Muscle layer of duodenum (tissue), 2 donors: ENCODE measurements around the gene BPI.
"Not testable (repeated sequence)": the region's sequence is repeated elsewhere in the genome, so short reads cannot be mapped to it uniquely, and the experiment has no call there.

Source experiments
- H3K27ac ChIP-seq: one replicate; pipeline ENCODE4 v1.7.0; 2013; ENCODE audit warnings: mild to moderate bottlenecking, low read length
- H3K27me3 ChIP-seq: one replicate; pipeline ENCODE4 v1.7.0; 2013; ENCODE audit warnings: low read depth, mild to moderate bottlenecking, control low read depth, low read length
- H3K36me3 ChIP-seq, 2 donors: one replicate each; pipeline ENCODE4 v1.7.0; 2013; ENCODE audit warnings: low read length in 2 of 2, control low read depth in 1 of 2, mild to moderate bottlenecking in 1 of 2; ENCODE audit not compliant: insufficient read depth in 2 of 2, control insufficient read depth in 1 of 2
- H3K4me1 ChIP-seq, 2 donors: one replicate each; pipeline ENCODE4 v1.7.0; 2013; ENCODE audit warnings: low read length in 2 of 2, mild to moderate bottlenecking in 2 of 2, control low read depth in 1 of 2, moderate library complexity in 1 of 2; ENCODE audit not compliant: insufficient read depth in 2 of 2, control insufficient read depth in 1 of 2
- H3K4me3 ChIP-seq, 2 donors: one replicate each; pipeline ENCODE4 v1.7.0; 2013; ENCODE audit warnings: low read length in 2 of 2, low read depth in 1 of 2, mild to moderate bottlenecking in 1 of 2
- H3K9me3 ChIP-seq, 2 donors: one replicate each; pipeline ENCODE4 v1.7.0; 2013; ENCODE audit warnings: low read length in 2 of 2, control low read depth in 1 of 2, mild to moderate bottlenecking in 1 of 2; ENCODE audit not compliant: control insufficient read depth in 1 of 2
- donor health status: healthy.

The BPI gene

GRCh38 chr20:38338849-38339520 is 35.0 kb downstream of the BPI start:
- no peaks in the 10 kb centered on the region for H3K36me3 ChIP-seq
- H3K4me3 ChIP-seq = no peak overlapping the region
- H3K27ac ChIP-seq = no peak overlapping the region
- H3K9me3 ChIP-seq = peaks cover 6 to 8% of the 10 kb centered on the region in 2 donors
- H3K27me3 ChIP-seq = peaks cover 9% of the 10 kb centered on the region
- no peaks in the 10 kb centered on the region for H3K4me1 ChIP-seq

- H3K9me3 ChIP-seq, H3K36me3 ChIP-seq, H3K4me3 ChIP-seq, H3K27ac ChIP-seq, H3K27me3 ChIP-seq, H3K4me1 ChIP-seq: not testable (repeated sequence)
Measured at GRCh38 chr20:38339521-38339896, 35.6 kb downstream of the BPI start.

DNA sequence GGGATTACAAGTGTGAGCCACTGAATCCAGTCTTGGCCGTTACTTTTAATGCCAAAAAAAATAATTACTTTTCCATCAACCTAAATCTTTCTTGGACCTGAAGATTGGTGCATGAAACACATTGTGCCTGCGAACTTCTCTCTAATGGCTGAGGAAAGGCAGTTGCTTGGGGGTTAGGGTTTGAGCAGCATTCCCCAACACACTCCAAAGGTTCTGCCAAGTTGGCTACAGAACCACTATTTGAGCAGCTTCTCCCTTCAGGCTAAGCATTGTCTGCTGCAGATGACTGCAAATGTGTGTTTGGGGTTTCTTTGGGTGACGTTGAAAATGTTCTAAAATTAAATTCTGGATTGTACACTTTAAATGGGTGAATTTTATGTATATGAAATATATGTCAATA is 36.0 kb downstream of the BPI start:
- no peak overlapping the region for H3K27ac ChIP-seq
- H3K4me3 ChIP-seq = no peak overlapping the region
- H3K27me3 ChIP-seq = peaks cover 9% of the 10 kb centered on the region

GRCh38 chr20:38340693-38341092 is 36.7 kb downstream of the BPI start:
- H3K27ac ChIP-seq = no peak overlapping the region
- H3K36me3 ChIP-seq = no peaks in the 10 kb centered on the region
- H3K9me3 ChIP-seq = peaks cover 6 to 8% of the 10 kb centered on the region in 2 donors
- H3K4me3 ChIP-seq = no peak overlapping the region
- no peaks in the 10 kb centered on the region for H3K4me1 ChIP-seq
- peaks cover 9% of the 10 kb centered on the region for H3K27me3 ChIP-seq

More for the DNA sequence above, 36.0 kb downstream of the BPI start:
- Histone ChIP-seq H3K9me3 (peaks cover 6 to 8% of the 10 kb centered on the region in 2 donors), H3K4me1 (no peaks in the 10 kb centered on the region), H3K36me3 (no peaks in the 10 kb centered on the region)

- Histone ChIP-seq H3K4me3 (no peak overlapping the region), H3K36me3 (no peaks in the 10 kb centered on the region), H3K27ac (no peak overlapping the region), H3K27me3 (no peaks in the 10 kb centered on the region), H3K9me3 (peaks cover 6 to 8% of the 10 kb centered on the region in 2 donors), H3K4me1 (no peaks in the 10 kb centered on the region)
Measured at GRCh38 chr20:38342216-38342615, 38.3 kb downstream of the BPI start.

- peak overlapping the region; percentile 9 to 27 for H3K4me3 ChIP-seq
Measured at GRCh38 chr20:38342713-38343310, 38.9 kb downstream of the BPI start.

DNA sequence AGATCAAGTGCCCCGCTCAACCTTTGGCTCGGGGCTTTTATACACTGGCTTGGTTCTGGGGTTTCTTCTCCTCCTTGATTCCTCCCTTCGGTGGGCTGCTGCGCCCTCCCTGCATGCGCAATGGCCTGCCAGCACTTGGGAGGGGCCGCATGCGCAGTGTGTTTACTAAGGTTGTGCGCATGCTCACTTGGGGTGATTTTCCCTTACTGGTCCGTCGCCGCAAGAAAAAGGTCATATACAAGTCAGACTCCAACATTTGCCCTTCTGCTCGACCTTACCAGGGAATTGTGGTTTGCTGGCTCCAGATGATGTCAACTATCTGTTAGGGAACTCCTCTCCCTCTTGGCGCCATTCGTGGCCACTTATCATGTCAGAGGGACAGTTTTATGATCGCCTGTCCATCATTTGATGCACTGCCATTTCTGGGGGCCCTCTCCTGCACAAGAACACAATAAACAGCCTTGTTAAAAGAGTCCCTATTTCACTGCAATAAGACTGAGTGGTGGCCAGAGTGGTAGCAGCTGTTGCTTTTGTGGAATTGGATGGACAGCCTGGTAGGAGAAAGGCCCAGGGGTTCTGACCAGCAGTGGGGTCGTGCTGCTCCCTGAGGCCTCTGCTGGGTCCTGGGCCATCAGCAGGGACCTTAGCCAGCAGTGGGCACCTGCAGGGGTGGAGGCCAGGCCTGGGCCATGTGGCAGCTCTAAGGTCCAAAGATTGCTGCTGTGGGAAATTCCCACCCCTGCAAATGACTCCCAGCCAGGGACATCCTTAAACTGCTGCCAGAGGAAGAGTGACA is 39.6 kb downstream of the BPI start:
- H3K36me3 ChIP-seq = no peaks in the 10 kb centered on the region
- peak overlapping the region; percentile 9 to 27 for H3K4me3 ChIP-seq
- no peaks in the 10 kb centered on the region for H3K4me1 ChIP-seq
- no peaks in the 10 kb centered on the region for H3K27me3 ChIP-seq
- H3K27ac ChIP-seq = no peak overlapping the region
- H3K9me3 ChIP-seq = no peaks in the 10 kb centered on the region

More at GRCh38 chr20:38342713-38343310, 38.9 kb downstream of the BPI start:
- no peaks in the 10 kb centered on the region for H3K27me3 ChIP-seq
- H3K9me3 ChIP-seq = peaks cover 4 to 5% of the 10 kb centered on the region in 2 donors
- H3K27ac ChIP-seq = no peak overlapping the region
- no peaks in the 10 kb centered on the region for H3K4me1 ChIP-seq
- H3K36me3 ChIP-seq = no peaks in the 10 kb centered on the region

GRCh38 chr20:38344107-38344701 is 40.2 kb downstream of the BPI start:
- Histone ChIP-seq H3K4me1 (no peaks in the 10 kb centered on the region), H3K4me3 (no peak overlapping the region), H3K27ac (no peak overlapping the region), H3K9me3 (no peaks in the 10 kb centered on the region), H3K36me3 (no peaks in the 10 kb centered on the region), H3K27me3 (no peaks in the 10 kb centered on the region)

GRCh38 chr20:38345643-38346042 is 41.7 kb downstream of the BPI start:
- Histone ChIP-seq H3K4me3 (no peak overlapping the region), H3K27ac (no peak overlapping the region), H3K4me1 (no peaks in the 10 kb centered on the region), H3K9me3 (no peaks in the 10 kb centered on the region), H3K27me3 (no peaks in the 10 kb centered on the region), H3K36me3 (no peaks in the 10 kb centered on the region)

GRCh38 chr20:38346247-38346651 is 42.3 kb downstream of the BPI start, which contains the start of gene LBP:
LBP (plus strand) TSS chr20:38346482; CDS start chr20:38346517, 35 bp downstream.
- Histone ChIP-seq H3K27me3 (no peaks in the 10 kb centered on the region), H3K36me3 (no peaks in the 10 kb centered on the region), H3K9me3 (no peaks in the 10 kb centered on the region), H3K4me1 (no peaks in the 10 kb centered on the region), H3K4me3 (no peak within 1 kb of the TSS), H3K27ac (no peak within 1 kb of the TSS)

DNA sequence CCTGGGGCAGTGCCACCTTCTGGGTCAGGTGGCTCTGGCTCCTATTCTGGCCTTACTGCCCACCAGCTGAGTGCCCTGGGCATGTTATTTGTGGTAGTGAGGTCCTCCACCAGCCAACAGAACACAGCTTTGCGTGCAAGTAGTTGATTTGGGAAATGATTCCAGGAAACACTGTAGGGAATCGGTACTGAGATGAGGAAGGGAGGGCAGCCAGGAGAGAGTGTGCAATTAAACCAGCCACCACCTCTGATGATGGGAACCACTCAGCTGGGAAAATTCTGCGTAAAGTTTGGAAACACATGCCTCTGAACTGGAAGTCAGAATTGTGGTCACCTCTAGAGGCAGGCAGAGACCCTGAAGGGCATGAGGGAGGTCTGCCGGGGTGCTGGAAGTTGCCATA is 42.8 kb downstream of the BPI start:
- H3K4me1 ChIP-seq = no peaks in the 10 kb centered on the region
- no peak overlapping the region for H3K4me3 ChIP-seq
- no peak overlapping the region for H3K27ac ChIP-seq
- H3K9me3 ChIP-seq = no peaks in the 10 kb centered on the region
- H3K36me3 ChIP-seq = no peaks in the 10 kb centered on the region
- no peaks in the 10 kb centered on the region for H3K27me3 ChIP-seq
